ENCODE results near the gene ZBED1. TPM values are rescaled to one million over a fixed set of nuclear protein-coding genes. Genes with fewer than 3 reads are reported as not detected.

Gene ZBED1
- total and polyA plus RNA-seq, 2 donors (not counting 3 experiments of a cell fraction or from before 2014, with no cell fraction given): 24.6 to 46.5 TPM

GRCh38 chrX:2512501-2512900, 11.7 kb upstream of the ZBED1 start:
- dilution Hi-C loops (cut with MboI; ENCODE audit: extremely low pct_ligation_motif_present, low sequenced_read_pairs): no loop called here
- intact Hi-C loops (cut with micrococcal nuclease): no loop called here
- ChIA-PET POLR2A (no interaction called here), CTCF (no interaction called here)
- H3K9me1 ChIP-seq (replicated peaks; ENCODE audit: control insufficient read depth, extremely low read depth, insufficient read depth, low read length): no peaks in the 10 kb centered on the region
- no peaks in the 10 kb centered on the region for H4K20me1 ChIP-seq (replicated peaks; ENCODE audit: control insufficient read depth, extremely low read depth, insufficient read depth, low read length)
- H3K79me2 ChIP-seq (ENCODE audit: control insufficient read depth, insufficient read depth, low read length): no peaks in the 10 kb centered on the region
- TF ChIP-seq POLR2AphosphoS5 (IDR thresholded peaks at IDR 0.05; ENCODE audit: insufficient read depth, low read depth, low read length) (no peak), FOS (IDR thresholded peaks at IDR 0.05; ENCODE audit: borderline replicate concordance, insufficient read depth, low read length) (no peak), EZH2 (IDR thresholded peaks at IDR 0.05; ENCODE audit: borderline replicate concordance, low read depth, low read length, severe bottlenecking) (no peak), POLR2A (IDR thresholded peaks at IDR 0.05; ENCODE audit: low read depth, low read length) (no peak), GATA2 (IDR thresholded peaks at IDR 0.05; ENCODE audit: insufficient read depth, insufficient read length, low read depth, low read length) (no peak), JUN (IDR thresholded peaks at IDR 0.05; ENCODE audit: borderline replicate concordance, insufficient read depth, insufficient read length, low read depth) (no peak), MAX (IDR thresholded peaks at IDR 0.05; ENCODE audit: insufficient read depth, insufficient read length) (no peak), MYC (IDR thresholded peaks at IDR 0.05; ENCODE audit: low read depth, low read length) (no peak)
- TF ChIP-seq, protein P1, sequence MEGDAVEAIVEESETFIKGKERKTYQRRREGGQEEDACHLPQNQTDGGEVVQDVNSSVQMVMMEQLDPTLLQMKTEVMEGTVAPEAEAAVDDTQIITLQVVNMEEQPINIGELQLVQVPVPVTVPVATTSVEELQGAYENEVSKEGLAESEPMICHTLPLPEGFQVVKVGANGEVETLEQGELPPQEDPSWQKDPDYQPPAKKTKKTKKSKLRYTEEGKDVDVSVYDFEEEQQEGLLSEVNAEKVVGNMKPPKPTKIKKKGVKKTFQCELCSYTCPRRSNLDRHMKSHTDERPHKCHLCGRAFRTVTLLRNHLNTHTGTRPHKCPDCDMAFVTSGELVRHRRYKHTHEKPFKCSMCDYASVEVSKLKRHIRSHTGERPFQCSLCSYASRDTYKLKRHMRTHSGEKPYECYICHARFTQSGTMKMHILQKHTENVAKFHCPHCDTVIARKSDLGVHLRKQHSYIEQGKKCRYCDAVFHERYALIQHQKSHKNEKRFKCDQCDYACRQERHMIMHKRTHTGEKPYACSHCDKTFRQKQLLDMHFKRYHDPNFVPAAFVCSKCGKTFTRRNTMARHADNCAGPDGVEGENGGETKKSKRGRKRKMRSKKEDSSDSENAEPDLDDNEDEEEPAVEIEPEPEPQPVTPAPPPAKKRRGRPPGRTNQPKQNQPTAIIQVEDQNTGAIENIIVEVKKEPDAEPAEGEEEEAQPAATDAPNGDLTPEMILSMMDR (IDR thresholded peaks at IDR 0.05; ENCODE audit: extremely low read depth in 1 of 2, insufficient read depth in 1 of 2, low read depth in 1 of 2, low read length in 2 of 2): no peak
- H3K4me1 ChIP-seq (ENCODE audit: control insufficient read depth, extremely low read depth, insufficient read depth, low read length): no peaks in the 10 kb centered on the region
- H3K27ac ChIP-seq (ENCODE audit: insufficient read depth, low read depth, low read length): no peak overlapping the region
- no peak overlapping the region for H3K4me2 ChIP-seq (ENCODE audit: insufficient read depth, low read length)
- H3K9ac ChIP-seq (replicated peaks; ENCODE audit: extremely low read depth, insufficient read depth, low read length): no peak overlapping the region
- H3K4me3 ChIP-seq (replicated peaks in 1 of 3; ENCODE audit: insufficient read depth in 1 of 3, low read depth in 1 of 3, low read length in 3 of 3): no peak overlapping the region
- no peaks in the 10 kb centered on the region for H3K9me3 ChIP-seq (replicated peaks; ENCODE audit: control insufficient read depth, insufficient read depth, low read length)
- H3K27me3 ChIP-seq (ENCODE audit: control insufficient read depth in 2 of 2, insufficient read depth in 2 of 2, low read length in 2 of 2): no peaks in the 10 kb centered on the region
- no peak overlapping the region for H2AFZ ChIP-seq (ENCODE audit: low read depth, low read length)
- DNase-seq (ENCODE audit: low read depth, low spot score): no peak
- no peak for FAIRE-seq
- no TSS peak for BruUV-seq (replicated peaks)
- H3K36me3 ChIP-seq (ENCODE audit: control insufficient read depth in 2 of 2, extremely low read depth in 1 of 2, insufficient read depth in 2 of 2, low read length in 2 of 2): no peaks in the 10 kb centered on the region

All from endothelial cell of umbilical vein (primary cell).